BLaER1 (cell line): ENCODE results near the gene HERC3.

Experiments
- H3K27ac ChIP-seq: shearing (Covaris generic); formaldehyde crosslinking; 2 replicates; pipeline ENCODE4 v1.8.1; 2022
- H3K27me3 ChIP-seq: shearing (Covaris generic); formaldehyde crosslinking; 2 replicates; pipeline ENCODE4 v1.8.1; 2022
- H3K36me3 ChIP-seq: shearing (Covaris generic); formaldehyde crosslinking; 2 replicates; pipeline ENCODE4 v1.8.1; 2022
- H3K4me1 ChIP-seq: shearing (Covaris generic); formaldehyde crosslinking; 2 replicates; pipeline ENCODE4 v1.8.1; 2022
- H3K4me2 ChIP-seq: shearing (Covaris generic); formaldehyde crosslinking; 2 replicates; pipeline ENCODE4 v1.8.1; 2022
- H3K4me3 ChIP-seq: shearing (Covaris generic); formaldehyde crosslinking; 2 replicates; pipeline ENCODE4 v1.8.1; 2022
- H3K9ac ChIP-seq: shearing (Covaris generic); formaldehyde crosslinking; 2 replicates; pipeline ENCODE4 v1.8.1; 2022
- H3K9me3 ChIP-seq: shearing (Covaris generic); formaldehyde crosslinking; 2 replicates; pipeline ENCODE4 v1.8.1; 2022
- H4K20me1 ChIP-seq: shearing (Covaris generic); formaldehyde crosslinking; 2 replicates; pipeline ENCODE4 v1.8.1; 2022
- Cebpa-rat ChIP-seq: shearing (Covaris generic); IDR thresholded peaks from 2 replicates; pipeline ENCODE4 v1.8.1; 2022

Gene HERC3

DNA sequence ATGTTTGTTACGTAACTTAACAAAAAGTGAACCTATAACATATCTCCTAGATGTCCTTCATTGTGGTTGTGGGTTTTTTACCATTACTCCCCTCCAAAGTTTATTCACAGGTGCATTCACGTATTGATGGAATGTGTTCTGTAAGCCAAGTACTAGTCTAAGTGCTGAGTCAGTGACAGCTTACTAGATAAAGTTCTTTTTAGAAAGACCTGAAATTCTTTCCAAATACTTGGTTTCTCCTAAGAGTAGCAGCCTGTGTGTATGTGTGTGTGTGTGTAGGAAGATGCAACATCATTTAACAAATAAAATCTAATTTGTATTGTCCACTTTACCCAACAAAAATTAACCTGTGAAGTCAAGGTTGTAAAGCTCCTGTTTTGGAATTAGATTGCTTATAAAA lies 83.3 kb downstream of the HERC3 start:
- no peaks in the 10 kb centered on the region for H3K9me3 ChIP-seq
- H3K27ac ChIP-seq: no peak overlapping the region
- H3K4me1 ChIP-seq: no peaks in the 10 kb centered on the region
- no peak for TF ChIP-seq Cebpa-rat
- H3K4me3 ChIP-seq: no peak overlapping the region
- H3K36me3 ChIP-seq: peaks cover 37% of the 10 kb centered on the region
- H3K27me3 ChIP-seq: no peaks in the 10 kb centered on the region
- no peak overlapping the region for H3K9ac ChIP-seq
- H3K4me2 ChIP-seq: no peak overlapping the region
- no peaks in the 10 kb centered on the region for H4K20me1 ChIP-seq

DNA sequence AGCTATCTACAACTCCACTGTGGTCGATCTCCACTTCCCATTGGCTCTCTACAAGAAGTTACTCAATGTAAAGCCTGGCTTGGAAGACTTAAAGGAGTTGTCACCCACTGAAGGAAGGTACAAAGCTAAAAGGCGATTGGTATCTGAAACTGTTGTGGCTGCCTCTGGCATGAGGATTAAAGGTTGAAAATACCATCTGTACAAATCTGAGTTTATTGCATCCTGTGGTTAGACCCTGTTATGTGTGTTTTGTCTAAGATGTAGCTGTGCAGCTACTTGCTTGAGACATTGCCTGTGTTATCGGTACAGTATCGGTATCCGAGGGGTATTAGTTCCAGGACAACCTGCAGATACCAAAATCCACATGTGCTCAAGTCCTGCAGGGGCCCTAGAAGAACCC lies 88.9 kb downstream of the HERC3 start:
- TF ChIP-seq Cebpa-rat: no peak
- Histone ChIP-seq H3K4me2 (no peak overlapping the region), H3K27me3 (no peaks in the 10 kb centered on the region), H3K27ac (no peak overlapping the region), H3K4me1 (no peaks in the 10 kb centered on the region), H3K9ac (no peak overlapping the region), H4K20me1 (no peaks in the 10 kb centered on the region), H3K9me3 (peaks cover 15% of the 10 kb centered on the region; the same call in 1 of the 2 replicates), H3K36me3 (peaks cover 58% of the 10 kb centered on the region), H3K4me3 (no peak overlapping the region)

DNA sequence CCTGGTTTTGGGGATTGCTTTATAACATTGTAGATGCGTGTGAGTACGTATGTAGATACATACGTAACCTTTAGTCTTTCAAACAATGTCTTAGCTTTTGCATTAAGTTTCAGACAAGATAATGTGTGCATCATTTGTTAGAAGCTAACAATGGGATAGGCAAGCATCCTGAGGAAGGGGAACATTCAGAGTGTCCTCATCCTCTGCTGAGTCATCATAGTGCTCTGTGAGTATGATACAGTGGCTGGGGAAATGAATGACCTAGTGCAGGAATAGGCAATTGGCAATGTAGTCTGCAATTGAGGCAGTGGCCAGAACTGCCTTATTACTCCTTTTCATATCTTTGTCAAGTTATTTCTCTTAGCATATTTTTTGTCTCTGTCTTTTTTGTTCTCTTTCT lies 98.1 kb downstream of the HERC3 start:
- no peak overlapping the region for H3K27ac ChIP-seq
- no peaks in the 10 kb centered on the region for H3K4me1 ChIP-seq
- H3K4me3 ChIP-seq: no peak overlapping the region
- H3K27me3 ChIP-seq: no peaks in the 10 kb centered on the region
- H3K36me3 ChIP-seq: peaks cover 26% of the 10 kb centered on the region
- no peaks in the 10 kb centered on the region for H4K20me1 ChIP-seq
- H3K4me2 ChIP-seq: no peak overlapping the region
- no peaks in the 10 kb centered on the region for H3K9me3 ChIP-seq
- TF ChIP-seq Cebpa-rat: no peak
- H3K9ac ChIP-seq: no peak overlapping the region

DNA sequence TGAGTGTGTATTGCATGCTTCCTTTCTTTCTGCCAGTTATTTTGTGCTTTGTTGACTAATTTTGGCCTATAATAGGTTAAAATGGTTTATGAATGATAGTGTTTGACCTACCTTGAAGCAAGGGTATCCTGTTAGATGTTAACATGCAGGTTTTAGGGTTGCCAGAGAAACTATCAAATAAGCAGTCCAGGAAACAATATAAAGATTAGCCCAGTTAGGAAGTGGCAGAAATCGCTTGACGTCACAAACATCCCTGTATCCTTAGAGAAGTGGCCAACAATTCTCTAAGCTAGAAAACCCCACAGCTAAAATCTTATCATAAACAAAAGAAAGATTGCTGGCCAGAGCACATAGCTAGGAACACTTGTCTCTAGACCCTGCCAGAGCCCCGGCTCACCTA lies 101.5 kb downstream of the HERC3 start:
- TF ChIP-seq Cebpa-rat: no peak
- Histone ChIP-seq H3K27me3 (no peaks in the 10 kb centered on the region), H3K36me3 (peaks cover 27% of the 10 kb centered on the region), H4K20me1 (no peaks in the 10 kb centered on the region), H3K4me3 (no peak overlapping the region), H3K9me3 (0 out of 2 replicates have a peak, but pooled peaks cover 4% of the 10 kb centered on the region), H3K27ac (no peak overlapping the region), H3K4me1 (no peaks in the 10 kb centered on the region; the same call in 1 of the 2 replicates), H3K4me2 (no peak overlapping the region), H3K9ac (no peak overlapping the region)

DNA sequence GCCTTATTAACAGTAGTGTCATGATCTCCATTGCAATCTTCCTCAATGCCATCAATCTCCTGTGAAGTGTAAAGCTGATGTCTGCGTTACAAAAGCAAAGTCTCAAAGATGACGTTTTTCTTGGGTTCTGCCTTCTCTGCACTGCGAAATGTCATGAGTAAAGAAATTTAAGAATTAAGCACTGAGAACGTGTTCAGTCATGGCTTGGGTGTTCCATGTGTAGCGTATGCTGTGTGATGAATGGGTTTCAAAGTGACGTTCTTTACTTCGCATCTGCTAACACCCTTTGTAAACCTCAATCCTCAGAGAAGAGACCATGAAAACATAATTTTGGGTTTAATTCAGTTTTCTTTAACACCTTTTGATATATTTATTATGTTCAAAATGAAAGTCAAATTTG lies 104.3 kb downstream of the HERC3 start:
- peak overlapping the region; percentile 75 for H3K4me2 ChIP-seq
- H3K27me3 ChIP-seq: no peaks in the 10 kb centered on the region

DNA sequence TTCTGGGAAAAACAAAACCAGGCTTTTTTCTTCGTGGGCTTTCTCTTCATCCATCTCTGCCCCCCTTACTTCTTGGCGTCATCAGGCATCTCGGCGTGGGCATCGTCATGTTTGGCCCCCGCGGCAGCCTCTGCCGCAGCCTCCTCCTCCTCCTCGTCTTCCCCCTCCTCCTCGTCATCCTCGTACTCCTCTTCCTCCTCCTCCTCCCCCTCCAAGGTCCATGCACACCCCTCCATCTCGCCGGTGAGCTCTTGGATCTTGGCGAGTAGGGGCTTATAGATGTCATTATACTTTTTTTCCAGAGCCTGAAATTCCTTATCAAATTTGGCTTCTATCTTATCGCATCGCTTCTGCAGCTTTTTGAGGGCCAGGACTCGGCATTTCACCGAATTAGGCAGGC lies 104.9 kb downstream of the HERC3 start:
- TF ChIP-seq Cebpa-rat: no peak
- no peaks in the 10 kb centered on the region for H3K27me3 ChIP-seq
- 0 out of 2 replicates have a peak, but pooled peaks cover 4% of the 10 kb centered on the region for H3K9me3 ChIP-seq
- H4K20me1 ChIP-seq: no peaks in the 10 kb centered on the region
- H3K4me2 ChIP-seq: peak overlapping the region; percentile 75
- H3K9ac ChIP-seq: peak overlapping the region; percentile 70
- H3K36me3 ChIP-seq: peaks cover 15% of the 10 kb centered on the region; the same call in 1 of the 2 replicates
- H3K27ac ChIP-seq: no peak overlapping the region; the same call in 1 of the 2 replicates
- peak overlapping the region; percentile 72 for H3K4me3 ChIP-seq
- H3K4me1 ChIP-seq: no peaks in the 10 kb centered on the region; the same call in 1 of the 2 replicates

More for the DNA sequence above, 104.3 kb downstream of the HERC3 start:
- no peak overlapping the region for H3K27ac ChIP-seq
- no peak overlapping the region for H3K9ac ChIP-seq
- 0 out of 2 replicates have a peak, but pooled peaks cover 4% of the 10 kb centered on the region for H3K9me3 ChIP-seq
- H3K4me1 ChIP-seq: no peaks in the 10 kb centered on the region; the same call in 1 of the 2 replicates
- H3K36me3 ChIP-seq: peaks cover 15% of the 10 kb centered on the region; the same call in 1 of the 2 replicates
- TF ChIP-seq Cebpa-rat: no peak
- H4K20me1 ChIP-seq: no peaks in the 10 kb centered on the region
- peak overlapping the region; percentile 72 for H3K4me3 ChIP-seq

DNA sequence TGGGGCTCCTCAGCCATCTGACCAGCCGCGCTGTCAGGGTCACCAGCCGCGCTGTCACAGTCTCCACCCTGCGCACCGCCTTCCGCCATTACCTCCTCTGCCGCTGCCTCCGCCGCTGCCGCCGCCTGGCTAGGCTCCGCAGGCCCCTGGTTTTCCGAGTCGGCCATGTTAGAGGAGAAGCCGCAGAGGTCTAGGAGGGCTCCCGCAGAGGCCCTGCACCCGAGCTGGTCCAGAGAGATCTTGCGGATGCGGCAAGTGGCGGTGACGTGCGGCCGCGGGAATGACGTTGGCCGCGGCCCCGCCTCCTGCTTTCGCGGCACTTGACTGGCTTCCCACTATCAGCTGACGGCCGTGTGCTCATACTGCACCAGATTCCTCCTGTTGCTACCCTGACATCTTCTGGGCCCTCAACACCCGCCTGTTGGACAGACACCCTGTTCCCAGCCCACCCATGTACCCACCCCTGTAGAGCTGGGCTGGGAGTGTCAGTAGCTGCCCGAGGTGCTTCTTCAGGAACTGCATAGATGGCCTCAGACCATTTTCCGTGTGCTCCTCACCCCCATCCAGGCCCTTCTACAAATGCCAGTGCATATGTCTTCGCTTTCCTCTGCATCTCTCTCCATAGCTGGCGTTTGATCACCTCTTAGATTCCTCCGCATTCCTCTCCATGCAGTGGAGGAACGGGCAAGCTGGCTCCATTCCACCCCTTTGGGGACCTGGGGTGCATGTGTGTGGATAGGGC lies 105.5 kb downstream of the HERC3 start, which contains the start of gene NAP1L5:
NAP1L5 (minus strand) TSS at position 242 of the 742 bp plus-strand sequence; CDS start at position 167, 75 bp downstream.
- Histone ChIP-seq H3K4me1 (no peaks in the 10 kb centered on the region; the same call in 1 of the 2 replicates), H3K4me2 (peak within 1 kb of the TSS; percentile 75), H3K9me3 (0 out of 2 replicates have a peak, but pooled peaks cover 4% of the 10 kb centered on the region), H3K9ac (peak within 1 kb of the TSS; percentile 70), H3K27ac (peak within 1 kb of the TSS; percentile 31; the same call in 1 of the 2 replicates), H3K4me3 (peak within 1 kb of the TSS; percentile 72), H4K20me1 (no peaks in the 10 kb centered on the region), H3K36me3 (peaks cover 11% of the 10 kb centered on the region; the same call in 1 of the 2 replicates), H3K27me3 (no peaks in the 10 kb centered on the region)
- no peak for TF ChIP-seq Cebpa-rat

DNA sequence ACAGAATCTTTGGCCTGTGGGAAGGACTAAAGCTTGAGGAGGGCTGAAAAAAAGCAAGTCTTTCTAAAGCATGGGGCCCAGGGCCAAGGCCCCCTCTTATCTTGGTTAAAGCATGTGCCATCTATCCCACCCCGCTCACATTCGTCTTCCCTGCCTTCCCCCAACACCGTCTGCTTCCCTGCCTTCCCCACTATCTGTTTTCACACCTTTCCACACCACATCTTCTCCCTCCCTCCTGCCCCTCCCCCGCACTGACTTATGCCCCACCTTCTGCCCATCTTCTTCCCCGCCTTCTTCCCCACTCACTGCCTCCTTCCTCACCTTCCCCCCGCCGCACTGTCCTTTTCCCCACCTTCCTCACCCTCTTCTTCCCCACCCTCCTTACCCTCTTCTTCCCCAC lies 106.2 kb downstream of the HERC3 start:
- Histone ChIP-seq H3K4me2 (no peak overlapping the region), H3K36me3 (peaks cover 11% of the 10 kb centered on the region; the same call in 1 of the 2 replicates), H3K4me3 (no peak overlapping the region), H3K27ac (no peak overlapping the region), H3K4me1 (no peaks in the 10 kb centered on the region; the same call in 1 of the 2 replicates), H3K27me3 (no peaks in the 10 kb centered on the region), H3K9ac (no peak overlapping the region), H4K20me1 (no peaks in the 10 kb centered on the region), H3K9me3 (0 out of 2 replicates have a peak, but pooled peaks cover 4% of the 10 kb centered on the region)
- no peak for TF ChIP-seq Cebpa-rat

DNA sequence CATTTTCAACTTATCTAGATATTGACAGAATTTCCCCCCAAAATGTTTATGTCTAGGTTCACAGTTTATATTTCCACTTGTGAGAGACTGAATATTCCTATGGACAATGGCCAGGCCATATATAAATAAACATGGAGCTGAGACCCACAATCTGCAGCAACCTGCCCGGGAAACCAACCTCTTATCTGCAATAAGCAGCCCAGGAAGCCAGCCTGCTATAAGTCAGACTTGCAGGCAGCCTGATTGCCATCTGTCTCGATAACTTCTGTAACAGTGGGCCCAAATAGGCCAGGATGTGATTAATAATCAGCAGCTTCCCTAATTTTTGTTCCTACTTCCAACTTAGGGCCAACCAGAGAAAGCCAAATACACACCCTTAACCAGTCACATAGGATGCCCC lies 110.5 kb downstream of the HERC3 start:
- Histone ChIP-seq H3K4me3 (no peak overlapping the region), H3K9ac (no peak overlapping the region), H3K4me2 (no peak overlapping the region), H3K36me3 (peaks cover 45% of the 10 kb centered on the region), H3K27ac (no peak overlapping the region), H3K9me3 (0 out of 2 replicates have a peak, but pooled peaks cover 4% of the 10 kb centered on the region), H3K27me3 (no peaks in the 10 kb centered on the region), H3K4me1 (no peaks in the 10 kb centered on the region), H4K20me1 (no peaks in the 10 kb centered on the region)
- no peak for TF ChIP-seq Cebpa-rat

DNA sequence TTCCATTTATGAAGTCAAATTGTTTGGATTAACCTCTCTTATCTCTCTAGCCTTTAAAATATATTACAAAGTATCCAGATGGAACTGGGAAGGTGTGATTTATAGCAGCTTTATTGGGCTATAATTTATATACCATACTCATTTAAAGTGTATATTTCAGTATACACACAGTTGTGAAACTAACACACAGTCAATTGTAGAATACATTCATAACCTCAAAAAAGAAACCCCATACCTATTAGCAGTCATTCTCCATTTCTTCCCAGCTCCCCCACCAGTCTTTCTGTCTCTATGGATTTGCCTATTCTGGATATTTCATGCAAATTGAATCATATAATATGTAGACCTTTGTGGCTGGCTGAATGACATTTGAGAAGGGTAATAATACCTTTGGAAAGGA lies 112.9 kb downstream of the HERC3 start:
- no peaks in the 10 kb centered on the region for H3K27me3 ChIP-seq
- no peaks in the 10 kb centered on the region for H4K20me1 ChIP-seq
- no peak overlapping the region for H3K4me2 ChIP-seq
- no peak overlapping the region for H3K9ac ChIP-seq
- H3K27ac ChIP-seq: no peak overlapping the region
- no peak for TF ChIP-seq Cebpa-rat
- no peaks in the 10 kb centered on the region for H3K4me1 ChIP-seq
- H3K4me3 ChIP-seq: no peak overlapping the region
- no peaks in the 10 kb centered on the region for H3K9me3 ChIP-seq
- H3K36me3 ChIP-seq: peaks cover 41% of the 10 kb centered on the region
